ENCODE data around the gene TAF6L.
"Not testable (repeated sequence)": the region's sequence is repeated elsewhere in the genome, so short reads cannot be mapped to it uniquely, and the experiment has no call there.

The TAF6L gene
- total RNA-seq = 15.6 reads per million, percentile 41 among the genes with 10 or more reads in this experiment

GRCh38 chr11:62771144-62772021 lies at the start of gene TAF6L:
Gene TAF6L (plus strand): TSS chr11:62771396. CDS start chr11:62775784, 4,388 bp downstream.
- DNase-seq = peak; percentile 90

DNA sequence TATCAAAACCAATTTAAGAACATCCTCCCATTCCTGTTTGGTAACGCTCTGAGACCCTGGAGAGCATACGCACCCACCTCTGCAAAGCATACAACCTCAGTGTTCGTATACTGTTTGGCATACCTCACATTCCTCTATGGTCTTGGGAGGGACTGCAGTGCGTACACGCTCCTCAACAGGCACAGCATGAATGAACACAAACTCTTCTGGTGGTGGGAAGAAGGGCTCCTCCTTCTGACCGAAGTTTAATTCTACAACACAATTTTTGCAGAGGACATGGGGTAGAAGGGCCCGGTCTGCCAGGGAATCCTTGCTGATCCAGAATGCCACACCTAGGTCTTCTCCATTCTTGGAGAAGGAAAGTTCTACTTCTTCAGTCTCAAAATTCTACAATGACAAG lies 49.2 kb upstream of the TAF6L start:
- no peak for DNase-seq

- no peak for DNase-seq
Measured at GRCh38 chr11:62724171-62724570, 47.0 kb upstream of the TAF6L start.

- DNase-seq = no peak
Measured at GRCh38 chr11:62725646-62726045, 45.5 kb upstream of the TAF6L start.

GRCh38 chr11:62726156-62726914 lies 44.9 kb upstream of the TAF6L start:
- peak; percentile 8 for DNase-seq

- DNase-seq = no peak
Measured at GRCh38 chr11:62726915-62727164, 44.4 kb upstream of the TAF6L start.

DNA sequence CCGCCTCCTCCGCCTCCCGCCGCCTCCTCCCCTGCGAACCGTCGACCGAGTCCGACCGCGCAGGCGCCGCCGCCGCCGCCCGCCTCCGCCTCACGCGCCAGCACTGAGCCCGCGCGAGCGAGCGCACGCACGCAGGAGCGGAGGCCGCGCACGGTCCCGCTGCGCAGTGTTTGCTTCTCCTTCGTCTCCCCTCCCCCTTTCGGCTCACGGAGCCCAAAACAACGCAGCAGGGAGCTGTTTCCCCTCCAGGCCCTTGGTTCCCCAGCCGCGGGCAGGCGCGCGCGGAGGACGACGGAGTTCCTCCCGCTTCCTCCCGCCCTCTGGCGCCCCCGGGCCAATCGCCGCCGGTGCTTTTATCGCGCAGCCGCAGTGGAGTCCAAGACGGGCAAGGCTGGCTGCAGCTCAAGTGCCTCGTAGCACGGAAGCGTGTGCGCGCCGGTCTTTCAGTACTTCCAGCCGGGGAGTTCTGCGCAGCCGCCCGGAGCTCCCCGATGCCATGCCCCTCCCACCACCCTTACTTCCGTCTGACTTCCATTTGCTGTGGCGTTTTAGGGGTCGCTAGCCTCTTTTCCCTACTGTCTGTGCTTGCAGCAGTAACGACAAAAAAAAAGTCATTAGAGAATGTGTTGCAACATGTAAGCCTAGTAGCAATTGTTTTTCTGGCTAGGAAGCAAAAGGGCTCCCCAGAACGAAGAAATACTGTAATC lies 43.9 kb upstream of the TAF6L start, which contains the start of gene HNRNPUL2:
TSS of gene HNRNPUL2 (minus strand) at position 293 of the 707 bp plus-strand sequence. CDS start 301 bp downstream, outside the sequence.
- peak; percentile 97 for DNase-seq

DNA sequence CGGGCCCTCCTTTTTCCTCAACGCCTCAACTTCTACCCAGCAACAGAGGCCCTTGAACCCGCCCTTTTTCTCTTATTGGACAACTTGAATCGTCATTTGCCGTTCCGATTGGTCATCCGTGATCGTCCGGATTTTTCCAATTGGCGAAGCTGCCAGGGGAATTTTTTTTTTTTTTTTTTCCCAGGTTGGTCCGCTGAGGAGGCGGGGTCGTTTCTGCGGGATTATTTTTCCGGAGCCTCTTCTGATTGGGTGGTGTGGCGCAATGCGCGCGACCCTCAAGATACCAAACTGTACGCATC lies 43.4 kb upstream of the TAF6L start:
- peak; percentile 83 for DNase-seq

- peak; percentile 80 for DNase-seq
Measured at GRCh38 chr11:62728171-62728988, 42.8 kb upstream of the TAF6L start, which contains the start of gene TTC9C. Gene TTC9C (plus strand): TSS chr11:62728486. CDS start chr11:62728849, 363 bp downstream.

- DNase-seq = not testable (repeated sequence)
Measured at GRCh38 chr11:62730076-62730475, 41.1 kb upstream of the TAF6L start.

GRCh38 chr11:62732830-62733229 lies 38.4 kb upstream of the TAF6L start:
- DNase-seq = no peak

DNA sequence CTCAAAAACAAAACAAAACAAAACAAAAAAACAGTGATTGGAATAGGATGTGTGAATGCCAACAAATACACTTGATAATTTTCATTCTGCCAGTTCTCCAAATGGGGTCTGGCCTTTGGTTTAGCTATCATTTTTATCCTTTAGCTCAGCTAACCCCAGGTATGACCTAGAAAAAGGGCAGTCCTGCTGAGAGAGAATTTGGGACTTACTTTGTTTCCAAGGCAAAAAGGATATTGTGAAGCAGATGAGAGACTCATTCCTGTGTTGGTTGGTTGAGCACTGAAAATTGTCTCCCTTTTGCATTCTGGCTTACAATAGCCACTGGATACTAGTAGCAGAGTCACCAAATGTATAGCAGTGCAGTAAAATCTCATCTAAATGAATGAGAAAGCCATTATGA lies 34.0 kb upstream of the TAF6L start:
- DNase-seq = no peak

DNA sequence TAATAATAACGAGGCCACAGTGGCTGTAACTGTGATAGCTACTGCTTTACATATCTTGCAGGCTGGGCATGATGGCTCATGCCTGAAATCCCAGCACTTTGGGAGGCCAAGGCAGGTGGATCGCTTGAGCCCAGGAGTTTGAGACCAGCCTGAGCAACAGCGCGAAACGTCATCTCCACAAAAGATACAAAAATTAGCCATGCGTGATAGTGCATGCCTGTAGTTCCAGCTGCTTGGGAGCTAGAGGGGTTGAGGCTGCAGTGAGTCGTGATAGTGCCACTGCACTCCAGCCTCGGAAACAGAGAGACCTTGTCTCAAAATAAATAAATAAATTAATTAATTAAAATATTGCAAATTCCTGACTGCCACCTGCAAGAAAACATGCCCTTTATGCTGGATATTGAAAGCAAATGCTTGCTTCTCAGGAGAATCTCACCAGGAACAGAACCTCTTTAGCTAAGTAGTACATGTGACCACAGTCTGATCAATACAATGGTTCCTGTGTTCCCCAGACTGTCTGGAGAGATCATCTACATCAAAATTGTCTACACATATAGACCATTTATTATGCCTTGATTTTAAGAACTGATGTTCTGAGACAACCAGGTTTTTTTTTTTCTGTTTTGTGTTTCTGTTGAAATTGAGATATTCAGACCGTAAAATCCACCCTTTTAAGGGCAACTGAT lies 23.6 kb upstream of the TAF6L start:
- no peak for DNase-seq

GRCh38 chr11:62749931-62750330 lies 21.3 kb upstream of the TAF6L start:
- DNase-seq = not testable (repeated sequence)

DNA sequence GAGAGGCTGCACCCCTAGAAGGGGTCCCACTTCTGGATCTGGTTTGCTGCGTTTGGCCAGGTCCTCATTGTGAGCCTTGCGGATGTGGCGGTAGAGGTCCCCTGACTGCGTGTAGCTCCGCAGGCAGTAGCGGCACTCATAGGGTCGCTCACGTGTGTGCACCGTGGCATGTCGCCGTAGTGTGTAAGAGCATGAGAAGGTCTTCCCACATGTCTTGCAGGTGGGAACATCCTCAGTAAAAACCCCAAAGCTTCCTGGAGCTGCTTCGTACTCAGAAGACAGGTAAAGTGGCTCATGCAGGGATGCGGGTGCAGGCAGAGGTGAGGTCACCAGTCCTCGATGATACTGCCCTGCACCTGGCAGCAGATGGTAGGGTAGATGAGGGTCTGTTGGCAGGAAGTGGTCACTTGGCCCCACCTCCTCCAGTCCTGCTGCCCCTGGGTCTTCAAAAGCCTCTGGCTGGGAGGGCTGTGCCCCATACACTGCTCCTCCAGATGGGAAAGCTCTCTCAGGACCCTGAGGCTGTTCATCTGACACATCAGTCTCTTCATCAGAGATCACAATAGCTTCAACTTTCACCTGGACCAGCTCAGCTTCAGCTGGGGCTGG lies 18.9 kb upstream of the TAF6L start:
- no peak for DNase-seq

DNA sequence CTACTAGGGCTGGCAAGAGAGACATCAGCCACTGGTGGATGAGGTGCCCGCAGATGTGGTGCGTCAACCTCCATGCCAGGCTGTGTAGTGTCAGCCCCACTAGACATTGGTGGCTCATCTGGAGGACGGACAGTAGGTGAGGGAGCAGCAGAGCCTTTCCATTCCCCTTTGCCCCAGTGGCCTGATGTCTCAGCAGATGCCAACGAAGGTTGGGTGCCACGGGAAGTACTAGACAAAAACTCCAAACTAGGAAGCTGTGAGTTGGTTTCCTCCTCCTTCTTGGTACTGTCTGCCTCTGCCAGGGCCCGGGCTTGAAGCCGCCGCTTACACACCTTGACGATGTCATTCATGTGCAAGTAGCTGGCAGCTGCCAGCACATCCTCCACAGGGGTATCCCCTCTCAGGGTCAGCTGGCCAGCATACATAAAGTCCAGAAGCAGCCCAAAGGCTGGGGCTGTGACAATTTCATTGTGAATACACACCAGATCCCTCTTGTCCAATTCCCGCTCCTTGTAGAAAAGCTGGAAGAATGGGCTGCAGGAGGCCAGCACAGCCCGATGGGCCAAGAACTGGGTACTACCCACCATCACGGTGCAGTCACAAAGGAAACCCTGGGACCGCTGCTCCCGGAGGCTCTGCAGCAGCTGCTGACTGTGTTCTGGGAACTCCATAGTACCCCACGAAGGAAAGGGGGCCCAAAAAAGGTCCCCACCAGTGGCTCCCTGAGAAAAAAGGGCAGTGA lies 18.0 kb upstream of the TAF6L start:
- DNase-seq = no peak

DNA sequence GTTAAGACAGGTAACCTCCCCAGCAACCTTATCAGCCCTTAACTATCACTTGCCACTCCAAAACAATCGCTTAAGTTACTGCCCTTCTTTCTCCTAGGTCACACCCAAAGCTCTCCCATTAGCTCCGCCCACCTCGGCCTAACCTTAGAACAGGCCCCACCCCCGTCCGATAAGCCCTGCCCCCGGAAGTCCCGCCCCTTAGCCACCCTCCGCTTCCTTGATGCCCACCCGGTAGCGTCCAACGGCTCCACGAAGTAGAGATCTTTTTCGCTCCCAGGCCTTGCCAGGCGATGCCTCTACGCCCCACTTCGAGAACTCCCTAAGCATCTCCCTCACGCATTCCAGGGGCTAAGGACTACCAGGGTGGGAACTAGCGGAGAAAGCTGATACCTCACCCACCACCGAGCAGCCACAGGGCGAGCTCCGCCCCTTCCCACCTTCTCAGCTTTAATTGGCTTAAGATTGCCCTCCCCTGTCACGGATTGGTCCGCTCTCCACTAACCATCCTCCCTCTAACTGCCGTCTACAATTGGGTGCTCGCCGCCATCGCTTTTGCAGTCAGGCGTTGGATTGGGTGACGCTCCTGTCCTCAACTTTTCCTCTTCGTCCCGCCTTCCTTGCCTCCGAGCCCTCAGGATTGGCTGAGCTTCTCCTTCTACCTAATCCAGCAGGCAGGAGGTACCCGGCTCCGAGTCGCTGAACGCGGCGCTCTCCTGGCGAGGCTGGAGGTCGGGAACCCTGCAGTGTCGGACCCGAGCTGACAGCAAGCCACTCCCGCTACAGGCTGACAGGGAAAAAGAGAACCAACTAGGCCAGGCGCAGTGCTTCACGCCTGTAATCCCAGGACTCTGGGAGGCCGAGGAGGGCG lies 17.2 kb upstream of the TAF6L start, which contains the start of gene ZBTB3:
TSS of gene ZBTB3 (minus strand) at position 425 of the 868 bp plus-strand sequence. CDS start 496 bp downstream, outside the sequence.
- DNase-seq = peak; percentile 93

DNA sequence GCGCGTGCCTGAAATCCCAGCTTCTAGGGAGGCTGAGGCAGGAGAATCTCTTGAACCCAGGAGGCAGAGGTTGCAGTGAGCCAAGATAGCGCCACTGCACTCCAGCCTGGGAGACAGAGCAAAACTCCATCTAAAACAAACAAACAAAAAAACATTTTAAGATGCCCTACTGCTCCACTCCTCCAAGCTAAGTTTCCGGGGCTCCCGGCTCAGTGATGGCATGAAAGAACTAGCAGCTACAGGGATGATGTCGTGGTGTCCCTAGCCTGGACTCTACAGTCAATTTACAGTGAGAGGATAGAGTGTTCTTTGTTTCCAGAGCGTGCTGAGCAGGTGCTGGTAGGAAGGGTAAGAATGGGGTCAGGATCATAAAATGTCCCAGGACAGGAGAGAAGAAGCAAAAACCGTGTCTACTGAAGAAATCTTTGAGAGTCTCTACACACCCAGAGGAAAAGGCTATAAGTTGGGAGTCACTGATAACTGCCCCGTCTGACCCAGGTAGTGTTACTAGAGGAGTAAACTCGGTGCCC lies 16.0 kb upstream of the TAF6L start:
- no peak for DNase-seq
